Left ventricle myocardium inferior (tissue), 1 donor: ENCODE data around the gene PTPN9. TPM values are rescaled to one million over a fixed set of nuclear protein-coding genes. Genes with fewer than 3 reads are reported as not detected.
"Not testable (repeated sequence)": the region's sequence is repeated elsewhere in the genome, so short reads cannot be mapped to it uniquely, and the experiment has no call there.

Experiments used
- DNase-seq: peaks from one replicate; pipeline ENCODE4 v3.0.0-alpha.2; 2020
- H3K27ac ChIP-seq: fragments of 200-600 bp; replicated peaks from 2 replicates; pipeline ENCODE4 v1.8.0; 2021
- H3K27me3 ChIP-seq: fragments of 200-600 bp; 2 replicates; pipeline ENCODE4 v1.8.0; 2021; ENCODE audit warnings: low read depth
- H3K36me3 ChIP-seq: fragments of 200-600 bp; 2 replicates; pipeline ENCODE4 v1.8.0; 2021
- H3K4me1 ChIP-seq: fragments of 200-600 bp; 2 replicates; pipeline ENCODE4 v1.8.0; 2021
- H3K4me3 ChIP-seq: fragments of 200-600 bp; 2 replicates; pipeline ENCODE4 v1.8.0; 2021; ENCODE audit warnings: mild to moderate bottlenecking, moderate library complexity
- H3K9me3 ChIP-seq: fragments of 200-600 bp; replicated peaks from 2 replicates; pipeline ENCODE4 v1.8.0; 2021
- CTCF ChIP-seq: fragments of 200-600 bp; IDR thresholded peaks from 2 replicates; pipeline ENCODE4 v1.8.0; 2021; ENCODE audit warnings: antibody characterized with exemption, mild to moderate bottlenecking, borderline replicate concordance
- intact Hi-C: fragments of 100-400 bp; cut with micrococcal nuclease; formaldehyde crosslinking; loops from one replicate; pipeline ENCODE4 v1.11.0; 2022
- total RNA-seq: library from RNA; stranded (reverse); fragmentation: NEBNext Ultra II Directional; extraction: Animal tissue kit (Norgen Biotek cat#: 25700); gene quantifications from one replicate; pipeline ENCODE4 v1.2.1, GENCODE V29; 2021
- donor health status: DM: no; HTN: yes; CAD: no; lungs with severe emphysema.

PTPN9 gene
- total RNA-seq, 1 donor from 2014 or later: 7.1 TPM

GRCh38 chr15:75451202-75451673, 127.9 kb downstream of the PTPN9 start:
- Histone ChIP-seq H3K36me3 (no peaks in the 10 kb centered on the region), H3K27ac (peak overlapping the region; percentile 97), H3K27me3 (no peaks in the 10 kb centered on the region), H3K9me3 (no peaks in the 10 kb centered on the region), H3K4me3 (peak overlapping the region; percentile 93), H3K4me1 (peaks cover 71% of the 10 kb centered on the region)
- no peak for TF ChIP-seq CTCF
- intact Hi-C loops: loop anchor here (5.0 kb wide), 1 partner anchor 84 kb away; the partner anchor contains the start of gene MAN2C1
- DNase-seq: no peak

- Histone ChIP-seq H3K27me3 (no peaks in the 10 kb centered on the region), H3K27ac (peak overlapping the region; percentile 97), H3K4me1 (peaks cover 65% of the 10 kb centered on the region), H3K36me3 (no peaks in the 10 kb centered on the region), H3K4me3 (peak overlapping the region; percentile 93), H3K9me3 (no peaks in the 10 kb centered on the region)
- no peak for TF ChIP-seq CTCF
- peak; percentile 97 for DNase-seq
- intact Hi-C loops: loop anchor here (5.0 kb wide), 1 partner anchor 83 kb away; the partner anchor contains the start of gene MAN2C1
Measured at GRCh38 chr15:75450307-75451201, 128.6 kb downstream of the PTPN9 start.

- Histone ChIP-seq H3K27ac (peak overlapping the region; percentile 97), H3K4me3 (peak overlapping the region; percentile 93), H3K4me1 (peaks cover 56% of the 10 kb centered on the region), H3K27me3 (no peaks in the 10 kb centered on the region), H3K36me3 (no peaks in the 10 kb centered on the region), H3K9me3 (no peaks in the 10 kb centered on the region)
- intact Hi-C loops: loop anchor here (5.0 kb wide), 1 partner anchor 82 kb away; the partner anchor contains the start of gene MAN2C1
- no peak for TF ChIP-seq CTCF
- DNase-seq: no peak
Measured at GRCh38 chr15:75449585-75450306, 129.4 kb downstream of the PTPN9 start.

- H3K4me3 ChIP-seq, DNase-seq, H3K27ac ChIP-seq, H3K27me3 ChIP-seq, H3K36me3 ChIP-seq, intact Hi-C loops, H3K9me3 ChIP-seq: not testable (repeated sequence)
- H3K4me1 ChIP-seq: peaks cover 61% of the 10 kb centered on the region
Measured at GRCh38 chr15:75448171-75448570, 130.9 kb downstream of the PTPN9 start.

DNA sequence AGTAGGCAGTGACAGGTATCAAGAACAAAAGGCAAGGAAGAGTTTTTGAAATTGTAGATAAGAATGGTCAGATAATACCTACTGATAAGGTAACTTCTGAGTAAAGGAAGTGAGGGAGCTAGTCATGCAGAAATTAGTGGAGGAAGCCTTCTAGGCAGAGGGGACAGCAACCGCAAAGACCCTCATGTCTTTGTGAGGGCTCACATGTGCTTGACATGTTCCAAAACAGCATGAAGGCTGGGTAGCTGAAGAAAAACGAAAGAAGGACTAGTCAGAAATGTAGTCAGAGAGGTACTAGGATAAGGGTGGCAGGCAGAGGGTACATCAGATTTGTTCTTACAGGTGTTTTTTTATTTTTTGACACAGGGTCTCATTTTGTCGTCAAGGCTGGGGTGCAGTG, 133.0 kb downstream of the PTPN9 start:
- TF ChIP-seq CTCF: no peak
- peaks cover 50% of the 10 kb centered on the region for H3K4me1 ChIP-seq
- DNase-seq: no peak
- no peak overlapping the region for H3K4me3 ChIP-seq
- H3K27ac ChIP-seq: no peak overlapping the region
- H3K9me3 ChIP-seq: no peaks in the 10 kb centered on the region
- intact Hi-C loops: no loop called here
- no peaks in the 10 kb centered on the region for H3K36me3 ChIP-seq
- no peaks in the 10 kb centered on the region for H3K27me3 ChIP-seq

DNA sequence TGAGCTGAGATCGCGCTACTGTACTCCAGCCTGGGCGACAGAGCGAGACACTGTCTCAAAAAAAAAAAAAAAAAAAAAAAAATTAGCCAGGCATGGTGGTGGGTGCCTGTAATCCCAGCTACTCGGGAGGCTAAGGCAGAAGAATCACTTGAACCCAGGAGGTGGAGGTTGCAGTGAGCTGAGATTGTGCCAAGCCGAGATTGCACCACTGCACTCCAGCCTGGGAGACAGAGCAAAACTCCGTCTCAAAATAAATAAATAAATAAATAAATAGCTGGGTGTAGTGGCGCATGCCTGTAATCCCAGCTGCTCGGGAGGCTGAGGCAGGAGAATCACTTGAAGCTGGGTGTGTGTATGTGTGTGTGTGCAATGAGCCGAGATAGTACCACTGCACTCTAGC, 133.8 kb downstream of the PTPN9 start:
- DNase-seq, H3K9me3 ChIP-seq, H3K36me3 ChIP-seq, H3K27ac ChIP-seq, intact Hi-C loops, H3K4me3 ChIP-seq, H3K27me3 ChIP-seq: not testable (repeated sequence)
- H3K4me1 ChIP-seq: peaks cover 47% of the 10 kb centered on the region

DNA sequence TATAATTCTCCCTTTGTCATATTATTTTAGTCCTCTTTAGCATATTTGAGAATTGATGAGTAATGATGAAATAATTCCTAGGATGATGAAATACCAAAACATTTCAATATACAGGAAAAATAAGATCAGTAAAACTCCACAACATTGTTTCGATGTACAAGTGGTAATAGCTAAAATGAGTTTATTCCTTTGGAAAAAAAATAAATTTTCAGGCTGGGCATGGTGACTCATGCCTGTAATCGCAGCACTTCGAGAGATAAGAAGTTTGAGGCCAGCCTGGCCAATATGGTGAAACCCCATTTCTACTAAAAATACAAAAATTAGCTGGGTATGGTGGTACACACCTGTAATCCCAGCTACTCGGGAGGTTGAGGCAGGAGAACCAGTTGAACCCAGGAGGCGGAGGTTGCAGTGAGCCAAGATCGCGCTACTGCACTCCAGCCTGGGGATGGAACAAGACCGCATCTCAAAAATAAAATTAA, 135.1 kb downstream of the PTPN9 start:
- H3K4me1 ChIP-seq: peaks cover 34% of the 10 kb centered on the region
- H3K36me3 ChIP-seq, DNase-seq, intact Hi-C loops, H3K27me3 ChIP-seq, H3K4me3 ChIP-seq, H3K27ac ChIP-seq, H3K9me3 ChIP-seq: not testable (repeated sequence)
